WERI-Rb-1 (cell line): ENCODE results near the gene CHIT1.
A peak's percentile ranks its signal among the peaks of the same experiment; 100 is the strongest.

Source experiments
- DNase-seq: peaks from one replicate; pipeline ENCODE4 v3.0.0-alpha.2; 2020
- H3K27ac ChIP-seq: fragments of 250-450 bp; sonication (Bioruptor Pico); 2 replicates; pipeline ENCODE4 v1.5.1; 2020; ENCODE audit warnings: mild to moderate bottlenecking, moderate library complexity
- H3K27me3 ChIP-seq: fragments of 250-450 bp; sonication (Bioruptor Pico); 2 replicates; pipeline ENCODE4 v1.5.1; 2021; ENCODE audit warnings: mild to moderate bottlenecking, low read depth, moderate library complexity; ENCODE audit not compliant: insufficient read depth, severe bottlenecking
- H3K36me3 ChIP-seq: fragments of 250-450 bp; sonication (Bioruptor Pico); 2 replicates; pipeline ENCODE4 v1.5.1; 2020; ENCODE audit warnings: mild to moderate bottlenecking, moderate library complexity
- H3K4me3 ChIP-seq: 2 replicates; pipeline ENCODE4 v1.5.1; 2011; ENCODE audit warnings: low read depth, mild to moderate bottlenecking, control low read depth, low read length
- H3K9me3 ChIP-seq: fragments of 250-450 bp; sonication (Bioruptor Pico); 2 replicates; pipeline ENCODE4 v1.5.1; 2021; ENCODE audit warnings: mild to moderate bottlenecking, moderate library complexity; ENCODE audit not compliant: severe bottlenecking
- TF ChIP-seq, protein P1 (sequence below): IDR thresholded peaks from 2 replicates; pipeline ENCODE4 v1.5.1; 2011; ENCODE audit warnings: low read depth, mild to moderate bottlenecking, control low read depth, inconsistent platforms, low read length

Gene CHIT1

DNA sequence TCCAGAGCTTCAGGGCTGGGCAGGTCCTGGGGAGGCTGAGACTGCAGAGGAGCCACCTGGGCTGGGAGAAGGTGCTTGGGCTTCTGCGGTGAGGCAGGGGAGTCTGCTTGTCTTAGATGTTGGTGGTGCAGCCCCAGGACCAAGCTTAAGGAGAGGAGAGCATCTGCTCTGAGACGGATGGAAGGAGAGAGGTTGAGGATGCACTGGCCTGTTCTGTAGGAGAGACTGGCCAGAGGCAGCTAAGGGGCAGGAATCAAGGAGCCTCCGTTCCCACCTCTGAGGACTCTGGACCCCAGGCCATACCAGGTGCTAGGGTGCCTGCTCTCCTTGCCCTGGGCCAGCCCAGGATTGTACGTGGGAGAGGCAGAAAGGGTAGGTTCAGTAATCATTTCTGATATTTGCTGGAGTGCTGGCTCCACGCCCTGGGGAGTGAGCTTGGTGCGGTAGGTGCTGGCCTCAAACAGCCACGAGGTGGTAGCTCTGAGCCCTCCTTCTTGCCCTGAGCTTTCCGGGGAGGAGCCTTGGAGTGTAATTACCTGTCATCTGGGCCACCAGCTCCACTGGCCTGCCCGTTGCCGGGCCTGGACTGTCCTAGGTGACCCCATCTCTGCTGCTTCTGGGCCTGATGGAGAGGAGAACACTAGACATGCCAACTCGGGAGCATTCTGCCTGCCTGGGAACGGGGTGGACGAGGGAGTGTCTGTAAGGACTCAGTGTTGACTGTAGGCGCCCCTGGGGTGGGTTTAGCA is 63.1 kb downstream of the CHIT1 start:
- Histone ChIP-seq H3K27me3 (no peaks in the 10 kb centered on the region), H3K27ac (peak overlapping the region; percentile 42), H3K9me3 (no peaks in the 10 kb centered on the region), H3K4me3 (no peak overlapping the region), H3K36me3 (peaks cover 25% of the 10 kb centered on the region)
- TF ChIP-seq, protein P1, sequence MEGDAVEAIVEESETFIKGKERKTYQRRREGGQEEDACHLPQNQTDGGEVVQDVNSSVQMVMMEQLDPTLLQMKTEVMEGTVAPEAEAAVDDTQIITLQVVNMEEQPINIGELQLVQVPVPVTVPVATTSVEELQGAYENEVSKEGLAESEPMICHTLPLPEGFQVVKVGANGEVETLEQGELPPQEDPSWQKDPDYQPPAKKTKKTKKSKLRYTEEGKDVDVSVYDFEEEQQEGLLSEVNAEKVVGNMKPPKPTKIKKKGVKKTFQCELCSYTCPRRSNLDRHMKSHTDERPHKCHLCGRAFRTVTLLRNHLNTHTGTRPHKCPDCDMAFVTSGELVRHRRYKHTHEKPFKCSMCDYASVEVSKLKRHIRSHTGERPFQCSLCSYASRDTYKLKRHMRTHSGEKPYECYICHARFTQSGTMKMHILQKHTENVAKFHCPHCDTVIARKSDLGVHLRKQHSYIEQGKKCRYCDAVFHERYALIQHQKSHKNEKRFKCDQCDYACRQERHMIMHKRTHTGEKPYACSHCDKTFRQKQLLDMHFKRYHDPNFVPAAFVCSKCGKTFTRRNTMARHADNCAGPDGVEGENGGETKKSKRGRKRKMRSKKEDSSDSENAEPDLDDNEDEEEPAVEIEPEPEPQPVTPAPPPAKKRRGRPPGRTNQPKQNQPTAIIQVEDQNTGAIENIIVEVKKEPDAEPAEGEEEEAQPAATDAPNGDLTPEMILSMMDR = peak; percentile 99
- peak; percentile 97 for DNase-seq
